SK-N-SH (cell line): ENCODE data around the gene OBSCN. TPM values are rescaled to one million over a fixed set of nuclear protein-coding genes. Genes with fewer than 3 reads are reported as not detected.

Experiments used
- CTCF ChIA-PET: fragments of 300-600, 350-600 bp; formaldehyde crosslinking; extraction: SDS; loops from one replicate; lab custom pipeline; 2021; lab: Yijun Ruan, JAX
- POLR2A ChIA-PET: fragments of 350-600 bp; sonication (Branson Sonifier 250); formaldehyde crosslinking; extraction: SDS; loops from one replicate; lab custom pipeline; 2020; ENCODE audit warnings: antibody characterized with exemption, inconsistent platforms; lab: Yijun Ruan, JAX
- DNase-seq: peaks from one replicate; pipeline ENCODE4 v3.0.0; 2012
- H2AFZ ChIP-seq: fragments of 200-600 bp; sonication (generic); 2 replicates; pipeline ENCODE4 v1.8.1; 2016; ENCODE audit warnings: antibody characterized with exemption, mild to moderate bottlenecking, low read depth
- H3F3A ChIP-seq: fragments of 200-600 bp; sonication (generic); replicated peaks from 2 replicates; pipeline ENCODE3; 2016; ENCODE audit warnings: antibody characterized with exemption, mild to moderate bottlenecking; ENCODE audit not compliant: insufficient read depth
- H3K27ac ChIP-seq, 2 experiments: fragments of 200-500 bp in 1 of 2; fragments of 200-600 bp in 1 of 2; sonication (Bioruptor generic) in 1 of 2; sonication (generic), shearing (Covaris generic) in 1 of 2; 2 replicates each; pipeline versions ENCODE4 v1.5.1 to v1.6.1; 2014 to 2016; ENCODE audit warnings: low read depth in 2 of 2, inconsistent platforms in 1 of 2, low read length in 1 of 2, mild to moderate bottlenecking in 1 of 2, mixed read lengths in 1 of 2
- H3K27me3 ChIP-seq: fragments of 200-600 bp; sonication (generic), shearing (Covaris generic); 2 replicates; pipeline ENCODE4 v1.6.1; 2016; ENCODE audit warnings: mixed run types; ENCODE audit not compliant: insufficient read depth
- H3K36me3 ChIP-seq, 2 experiments: fragments of 200-500 bp in 1 of 2; fragments of 200-600 bp in 1 of 2; sonication (Bioruptor generic) in 1 of 2; sonication (generic) in 1 of 2; replicated peaks in 1 of 2; 2 replicates each; pipeline versions ENCODE3 to v1.5.1; 2014 to 2016; ENCODE audit warnings: low read length in 1 of 2, mild to moderate bottlenecking in 1 of 2; ENCODE audit not compliant: insufficient read depth in 2 of 2, control insufficient read depth in 1 of 2
- H3K4me1 ChIP-seq, 2 experiments: fragments of 200-500 bp in 1 of 2; fragments of 200-600 bp in 1 of 2; sonication (Bioruptor generic) in 1 of 2; sonication (generic), shearing (Covaris generic) in 1 of 2; 2 replicates each; pipeline versions ENCODE4 v1.5.1 to v1.6.1; 2014 to 2016; ENCODE audit warnings: low read depth in 1 of 2, low read length in 1 of 2, mixed run types in 1 of 2; ENCODE audit not compliant: insufficient read depth in 2 of 2, control insufficient read depth in 1 of 2
- H3K4me2 ChIP-seq: fragments of 200-600 bp; sonication (generic), shearing (Covaris generic); 2 replicates; pipeline ENCODE4 v1.6.1; 2017; ENCODE audit warnings: mixed run types
- H3K4me3 ChIP-seq, 2 experiments: fragments of 200-500 bp in 1 of 2; fragments of 200-600 bp in 1 of 2; sonication (Bioruptor generic) in 1 of 2; sonication (generic), shearing (Covaris generic) in 1 of 2; 2 replicates each; pipeline versions ENCODE4 v1.5.1 to v1.8.1; 2014 to 2016; ENCODE audit warnings: low read depth in 2 of 2, inconsistent platforms in 1 of 2, low read length in 1 of 2, mild to moderate bottlenecking in 1 of 2, mixed read lengths in 1 of 2, moderate library complexity in 1 of 2
- H3K79me2 ChIP-seq: fragments of 200-600 bp; sonication (generic); 2 replicates; pipeline ENCODE4 v1.8.1; 2017; ENCODE audit warnings: mild to moderate bottlenecking; ENCODE audit not compliant: insufficient read depth
- H3K9ac ChIP-seq: fragments of 200-600 bp; sonication (generic); 2 replicates; pipeline ENCODE4 v1.6.1; 2017; ENCODE audit warnings: mixed run types
- H3K9me2 ChIP-seq: fragments of 200-600 bp; sonication (generic); 2 replicates; pipeline ENCODE4 v1.6.1; 2017; ENCODE audit warnings: mixed run types
- H3K9me3 ChIP-seq: fragments of 200-600 bp; sonication (generic); 2 replicates; pipeline ENCODE4 v1.6.1; 2017; ENCODE audit warnings: mixed run types, mild to moderate bottlenecking, moderate library complexity
- H4K20me1 ChIP-seq: fragments of 200-600 bp; sonication (generic); 2 replicates; pipeline ENCODE4 v1.6.1; 2017; ENCODE audit warnings: mild to moderate bottlenecking, mixed run types; ENCODE audit not compliant: insufficient read depth
- CHD2 ChIP-seq: fragments of 150-350 bp; IDR thresholded peaks from 2 replicates; pipeline ENCODE4 v1.6.1; 2018; ENCODE audit warnings: low read length; ENCODE audit not compliant: partially characterized antibody
- ELF1 ChIP-seq: IDR thresholded peaks from 2 replicates; pipeline ENCODE4 v1.4.0; 2012
- FOSL2 ChIP-seq: IDR thresholded peaks from 2 replicates; pipeline ENCODE4 v1.4.0; 2012; ENCODE audit warnings: low read depth, mild to moderate bottlenecking, moderate library complexity, borderline replicate concordance
- FOXJ3 ChIP-seq: sonication (generic); formaldehyde crosslinking; IDR thresholded peaks from 2 replicates; pipeline ENCODE4 v1.5.1; 2020; ENCODE audit warnings: mild to moderate bottlenecking, missing genetic modification reagents
- FOXM1 ChIP-seq: IDR thresholded peaks from 2 replicates; pipeline ENCODE4 v1.4.0; 2012; ENCODE audit warnings: low read depth, mild to moderate bottlenecking
- JUND ChIP-seq: IDR thresholded peaks from 2 replicates; pipeline ENCODE4 v1.4.0; 2012
- MXI1 ChIP-seq: IDR thresholded peaks from 2 replicates; pipeline ENCODE4 v1.6.1; 2012; ENCODE audit warnings: mild to moderate bottlenecking, low read depth, low read length, improper control_type of control experiment
- POLR2AphosphoS5 ChIP-seq: IDR thresholded peaks from 2 replicates; pipeline ENCODE4 v1.6.1; 2012; ENCODE audit warnings: low read depth, low read length
- RAD21 ChIP-seq: IDR thresholded peaks from 2 replicates; pipeline ENCODE4 v1.6.1; 2012; ENCODE audit warnings: mild to moderate bottlenecking, low read length
- RCOR1 ChIP-seq: fragments of 150-350 bp; IDR thresholded peaks from 2 replicates; pipeline ENCODE4 v1.6.1; 2017; ENCODE audit warnings: antibody characterized with exemption, low read length
- RFX5 ChIP-seq: IDR thresholded peaks from 2 replicates; pipeline ENCODE4 v1.6.1; 2012; ENCODE audit warnings: mild to moderate bottlenecking, improper control_type of control experiment, low read length
- SMC3 ChIP-seq: IDR thresholded peaks from 2 replicates; pipeline ENCODE4 v1.6.1; 2012; ENCODE audit warnings: low read depth, low read length, improper control_type of control experiment
- TCF12 ChIP-seq: IDR thresholded peaks from 2 replicates; pipeline ENCODE4 v1.4.0; 2012
- TEAD4 ChIP-seq: IDR thresholded peaks from 2 replicates; pipeline ENCODE4 v1.4.0; 2012; ENCODE audit warnings: mild to moderate bottlenecking, borderline replicate concordance; ENCODE audit not compliant: insufficient read depth
- WGBS: methylation state at CpG from one replicate; pipeline ENCODE4 v1.1.6; 2017; ENCODE audit warnings: low lambda C conversion rate; 5-methylcytosine and 5-hydroxymethylcytosine counted together
- polyA plus RNA-seq, 3 experiments: library from polyadenylated mRNA; depleted of rRNA; stranded (reverse); fragments of >200 nt; gene quantifications; 2 replicates each; pipeline ENCODE4 v1.2.3, GENCODE V29; 2012
- TF ChIP-seq, protein P1 (sequence below): fragments of 150-350 bp; IDR thresholded peaks from 2 replicates; pipeline ENCODE4 v1.6.1; 2017; ENCODE audit warnings: antibody characterized with exemption, low read length, low read depth, borderline replicate concordance
- TF ChIP-seq, protein P2 (sequence below): IDR thresholded peaks from 2 replicates; pipeline ENCODE4 v1.6.1; 2012; ENCODE audit warnings: mild to moderate bottlenecking, low read depth, low read length, moderate library complexity
- TF ChIP-seq, protein P3 (sequence below): fragments of 150-350 bp; IDR thresholded peaks from 2 replicates; pipeline ENCODE4 v1.6.1; 2016; ENCODE audit warnings: mild to moderate bottlenecking, low read depth, low read length
- TF ChIP-seq, protein P4 (sequence below): IDR thresholded peaks from 2 replicates; pipeline ENCODE4; 2012
- TF ChIP-seq, protein P5 (sequence below): fragments of 200-600 bp; sonication (generic); IDR thresholded peaks from 2 replicates; pipeline ENCODE4 v1.6.1; 2017; ENCODE audit warnings: antibody characterized with exemption, mild to moderate bottlenecking, moderate library complexity

OBSCN gene
- polyA plus RNA-seq, 1 of the 3 experiments (the other 2 are of a cell fraction) = 4.0 TPM

DNA sequence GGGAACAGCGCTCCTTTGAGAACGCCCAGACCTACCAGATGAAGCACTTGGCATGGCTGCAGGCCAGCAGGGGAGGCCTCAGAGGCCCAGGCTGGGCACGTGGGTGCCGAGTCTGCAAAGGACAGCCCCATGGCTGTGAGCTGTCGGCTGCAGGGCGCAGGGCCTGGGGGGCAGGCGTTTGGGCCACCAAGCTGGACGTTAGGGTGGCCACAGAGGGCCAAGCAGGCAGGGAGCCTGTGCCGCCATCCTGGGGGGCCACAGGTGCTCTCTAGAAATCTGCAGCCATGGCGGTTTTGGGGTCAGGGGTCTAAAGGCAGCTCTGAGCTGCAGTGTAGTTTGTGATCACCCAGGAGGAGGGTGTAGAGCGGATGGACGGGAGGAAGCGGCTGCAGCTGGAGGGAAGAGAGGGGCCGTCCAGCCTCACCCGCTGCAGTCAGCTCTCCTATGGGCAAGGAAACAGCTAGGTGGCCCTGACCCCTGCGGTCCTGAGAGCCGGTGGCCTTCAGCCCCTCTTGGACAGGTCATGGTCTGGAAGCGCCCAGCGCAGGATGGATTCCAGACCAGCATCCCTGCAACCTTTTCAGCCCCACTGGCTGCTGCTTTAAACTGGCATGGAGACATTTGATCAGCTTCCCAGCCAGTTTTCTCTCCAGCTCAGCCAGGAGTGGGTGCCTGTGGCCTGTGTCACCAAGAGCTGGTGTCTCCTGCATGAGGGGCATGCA lies 31.2 kb upstream of the OBSCN start:
- H3K79me2 ChIP-seq = peaks cover 3% of the 10 kb centered on the region; the same call in 1 of the 2 replicates
- DNase-seq = no peak
- H4K20me1 ChIP-seq = no peaks in the 10 kb centered on the region
- H3K36me3 ChIP-seq = peaks cover 0 to 2% of the 10 kb centered on the region in 2 experiments
- H3K4me1 ChIP-seq = peaks cover 0 to 6% of the 10 kb centered on the region in 2 experiments; a peak in 1 of 4 replicates
- H3K4me3 ChIP-seq = no peak overlapping the region
- no peak overlapping the region for H3K9ac ChIP-seq
- H3K9me3 ChIP-seq = no peaks in the 10 kb centered on the region
- ChIA-PET CTCF (interaction anchor here (1.4 to 9.1 kb wide), 2 partner anchors 11 to 172 kb away, joined by 3 to 54 read pairs; partner anchors contain the start of gene IBA57), POLR2A (interaction anchor here (0.6 kb wide), 1 partner anchor 230 kb away, joined by 3 read pairs; the partner anchor contains the start of gene TRIM11)
- no peak overlapping the region for H2AFZ ChIP-seq
- H3F3A ChIP-seq = peaks cover 11% of the 10 kb centered on the region
- H3K27me3 ChIP-seq = no peaks in the 10 kb centered on the region
- H3K4me2 ChIP-seq = no peak overlapping the region
- TF ChIP-seq TEAD4 = no peak
- TF ChIP-seq RFX5 = no peak
- TF ChIP-seq CHD2 = no peak
- TF ChIP-seq, protein P1, sequence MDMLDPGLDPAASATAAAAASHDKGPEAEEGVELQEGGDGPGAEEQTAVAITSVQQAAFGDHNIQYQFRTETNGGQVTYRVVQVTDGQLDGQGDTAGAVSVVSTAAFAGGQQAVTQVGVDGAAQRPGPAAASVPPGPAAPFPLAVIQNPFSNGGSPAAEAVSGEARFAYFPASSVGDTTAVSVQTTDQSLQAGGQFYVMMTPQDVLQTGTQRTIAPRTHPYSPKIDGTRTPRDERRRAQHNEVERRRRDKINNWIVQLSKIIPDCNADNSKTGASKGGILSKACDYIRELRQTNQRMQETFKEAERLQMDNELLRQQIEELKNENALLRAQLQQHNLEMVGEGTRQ = no peak
- no peak for TF ChIP-seq FOXJ3
- TF ChIP-seq, protein P2, sequence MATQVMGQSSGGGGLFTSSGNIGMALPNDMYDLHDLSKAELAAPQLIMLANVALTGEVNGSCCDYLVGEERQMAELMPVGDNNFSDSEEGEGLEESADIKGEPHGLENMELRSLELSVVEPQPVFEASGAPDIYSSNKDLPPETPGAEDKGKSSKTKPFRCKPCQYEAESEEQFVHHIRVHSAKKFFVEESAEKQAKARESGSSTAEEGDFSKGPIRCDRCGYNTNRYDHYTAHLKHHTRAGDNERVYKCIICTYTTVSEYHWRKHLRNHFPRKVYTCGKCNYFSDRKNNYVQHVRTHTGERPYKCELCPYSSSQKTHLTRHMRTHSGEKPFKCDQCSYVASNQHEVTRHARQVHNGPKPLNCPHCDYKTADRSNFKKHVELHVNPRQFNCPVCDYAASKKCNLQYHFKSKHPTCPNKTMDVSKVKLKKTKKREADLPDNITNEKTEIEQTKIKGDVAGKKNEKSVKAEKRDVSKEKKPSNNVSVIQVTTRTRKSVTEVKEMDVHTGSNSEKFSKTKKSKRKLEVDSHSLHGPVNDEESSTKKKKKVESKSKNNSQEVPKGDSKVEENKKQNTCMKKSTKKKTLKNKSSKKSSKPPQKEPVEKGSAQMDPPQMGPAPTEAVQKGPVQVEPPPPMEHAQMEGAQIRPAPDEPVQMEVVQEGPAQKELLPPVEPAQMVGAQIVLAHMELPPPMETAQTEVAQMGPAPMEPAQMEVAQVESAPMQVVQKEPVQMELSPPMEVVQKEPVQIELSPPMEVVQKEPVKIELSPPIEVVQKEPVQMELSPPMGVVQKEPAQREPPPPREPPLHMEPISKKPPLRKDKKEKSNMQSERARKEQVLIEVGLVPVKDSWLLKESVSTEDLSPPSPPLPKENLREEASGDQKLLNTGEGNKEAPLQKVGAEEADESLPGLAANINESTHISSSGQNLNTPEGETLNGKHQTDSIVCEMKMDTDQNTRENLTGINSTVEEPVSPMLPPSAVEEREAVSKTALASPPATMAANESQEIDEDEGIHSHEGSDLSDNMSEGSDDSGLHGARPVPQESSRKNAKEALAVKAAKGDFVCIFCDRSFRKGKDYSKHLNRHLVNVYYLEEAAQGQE = no peak
- no peak for TF ChIP-seq RCOR1
- TF ChIP-seq JUND = no peak
- no peaks in the 10 kb centered on the region for H3K9me2 ChIP-seq
- H3K27ac ChIP-seq = no peak overlapping the region
- WGBS = 90% methylated on average over 9 of the region's 19 CpGs

DNA sequence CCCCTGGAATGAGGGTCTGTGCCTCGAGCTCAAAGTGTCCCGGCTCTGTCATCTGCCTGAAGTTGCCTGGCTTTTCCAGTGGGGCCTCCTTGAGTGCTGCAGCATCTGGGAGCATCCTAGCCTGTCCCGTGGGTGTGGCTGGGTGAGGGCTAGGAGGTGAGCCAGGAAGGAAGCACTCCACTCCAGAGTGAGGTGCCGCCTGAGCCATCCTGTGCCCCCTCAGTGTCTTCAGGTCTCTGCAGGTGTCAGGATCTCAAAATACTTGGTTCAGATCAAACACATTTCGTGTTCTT lies 30.7 kb upstream of the OBSCN start:
- DNase-seq = no peak
- Histone ChIP-seq H3K4me3 (no peak overlapping the region), H3K4me1 (peaks cover 0 to 6% of the 10 kb centered on the region in 2 experiments; a peak in 1 of 4 replicates), H3K4me2 (no peak overlapping the region), H3K9ac (no peak overlapping the region), H2AFZ (no peak overlapping the region), H3K36me3 (peaks cover 0 to 2% of the 10 kb centered on the region in 2 experiments), H3F3A (peaks cover 11% of the 10 kb centered on the region), H3K27me3 (no peaks in the 10 kb centered on the region), H3K27ac (no peak overlapping the region), H3K79me2 (peaks cover 3% of the 10 kb centered on the region; the same call in 1 of the 2 replicates), H3K9me2 (no peaks in the 10 kb centered on the region), H4K20me1 (no peaks in the 10 kb centered on the region), H3K9me3 (no peaks in the 10 kb centered on the region)
- ChIA-PET POLR2A (interaction anchor here (0.6 kb wide), 1 partner anchor 230 kb away, joined by 3 read pairs; the partner anchor contains the start of gene TRIM11), CTCF (interaction anchor here (1.4 to 9.1 kb wide), 2 partner anchors 11 to 172 kb away, joined by 3 to 54 read pairs; partner anchors contain the start of gene IBA57)
- WGBS = 89% methylated on average over 3 of the region's 5 CpGs
- TF ChIP-seq SMC3 = no peak
- TF ChIP-seq, protein P3, sequence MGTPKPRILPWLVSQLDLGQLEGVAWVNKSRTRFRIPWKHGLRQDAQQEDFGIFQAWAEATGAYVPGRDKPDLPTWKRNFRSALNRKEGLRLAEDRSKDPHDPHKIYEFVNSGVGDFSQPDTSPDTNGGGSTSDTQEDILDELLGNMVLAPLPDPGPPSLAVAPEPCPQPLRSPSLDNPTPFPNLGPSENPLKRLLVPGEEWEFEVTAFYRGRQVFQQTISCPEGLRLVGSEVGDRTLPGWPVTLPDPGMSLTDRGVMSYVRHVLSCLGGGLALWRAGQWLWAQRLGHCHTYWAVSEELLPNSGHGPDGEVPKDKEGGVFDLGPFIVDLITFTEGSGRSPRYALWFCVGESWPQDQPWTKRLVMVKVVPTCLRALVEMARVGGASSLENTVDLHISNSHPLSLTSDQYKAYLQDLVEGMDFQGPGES = no peak
- no peak for TF ChIP-seq TCF12
- no peak for TF ChIP-seq RAD21
- TF ChIP-seq JUND = no peak
- TF ChIP-seq, protein P4, sequence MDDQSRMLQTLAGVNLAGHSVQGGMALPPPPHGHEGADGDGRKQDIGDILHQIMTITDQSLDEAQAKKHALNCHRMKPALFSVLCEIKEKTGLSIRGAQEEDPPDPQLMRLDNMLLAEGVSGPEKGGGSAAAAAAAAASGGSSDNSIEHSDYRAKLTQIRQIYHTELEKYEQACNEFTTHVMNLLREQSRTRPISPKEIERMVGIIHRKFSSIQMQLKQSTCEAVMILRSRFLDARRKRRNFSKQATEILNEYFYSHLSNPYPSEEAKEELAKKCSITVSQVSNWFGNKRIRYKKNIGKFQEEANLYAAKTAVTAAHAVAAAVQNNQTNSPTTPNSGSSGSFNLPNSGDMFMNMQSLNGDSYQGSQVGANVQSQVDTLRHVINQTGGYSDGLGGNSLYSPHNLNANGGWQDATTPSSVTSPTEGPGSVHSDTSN = no peak
- no peak for TF ChIP-seq MXI1
- no peak for TF ChIP-seq POLR2AphosphoS5
- TF ChIP-seq FOSL2 = no peak
- TF ChIP-seq, protein P5, sequence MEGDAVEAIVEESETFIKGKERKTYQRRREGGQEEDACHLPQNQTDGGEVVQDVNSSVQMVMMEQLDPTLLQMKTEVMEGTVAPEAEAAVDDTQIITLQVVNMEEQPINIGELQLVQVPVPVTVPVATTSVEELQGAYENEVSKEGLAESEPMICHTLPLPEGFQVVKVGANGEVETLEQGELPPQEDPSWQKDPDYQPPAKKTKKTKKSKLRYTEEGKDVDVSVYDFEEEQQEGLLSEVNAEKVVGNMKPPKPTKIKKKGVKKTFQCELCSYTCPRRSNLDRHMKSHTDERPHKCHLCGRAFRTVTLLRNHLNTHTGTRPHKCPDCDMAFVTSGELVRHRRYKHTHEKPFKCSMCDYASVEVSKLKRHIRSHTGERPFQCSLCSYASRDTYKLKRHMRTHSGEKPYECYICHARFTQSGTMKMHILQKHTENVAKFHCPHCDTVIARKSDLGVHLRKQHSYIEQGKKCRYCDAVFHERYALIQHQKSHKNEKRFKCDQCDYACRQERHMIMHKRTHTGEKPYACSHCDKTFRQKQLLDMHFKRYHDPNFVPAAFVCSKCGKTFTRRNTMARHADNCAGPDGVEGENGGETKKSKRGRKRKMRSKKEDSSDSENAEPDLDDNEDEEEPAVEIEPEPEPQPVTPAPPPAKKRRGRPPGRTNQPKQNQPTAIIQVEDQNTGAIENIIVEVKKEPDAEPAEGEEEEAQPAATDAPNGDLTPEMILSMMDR = no peak
- no peak for TF ChIP-seq ELF1
- TF ChIP-seq FOXM1 = no peak
- no peak for TF ChIP-seq CHD2
